Mesendoderm (in vitro differentiated cells): ENCODE data around the gene LRRC7.
"Not testable (repeated sequence)": the region's sequence is repeated elsewhere in the genome, so short reads cannot be mapped to it uniquely, and the experiment has no call there.

Experiments used
- DNase-seq: peaks from one replicate; pipeline ENCODE4 v3.0.0; 2013
- H2AK5ac ChIP-seq: 2 replicates; pipeline ENCODE4 v1.6.1; 2013; ENCODE audit warnings: low read length, inconsistent platforms
- H2BK120ac ChIP-seq: 2 replicates; pipeline ENCODE4 v1.6.1; 2013; ENCODE audit warnings: low read depth, mild to moderate bottlenecking, low read length, moderate library complexity, mixed read lengths
- H2BK15ac ChIP-seq: replicated peaks from 2 replicates; pipeline ENCODE4 v1.6.1; 2013; ENCODE audit warnings: low read depth, mild to moderate bottlenecking, moderate library complexity
- H2BK5ac ChIP-seq: 2 replicates; pipeline ENCODE4 v1.6.1; 2013; ENCODE audit warnings: low read length, inconsistent platforms
- H3K18ac ChIP-seq: 2 replicates; pipeline ENCODE4 v1.6.1; 2013; ENCODE audit warnings: mild to moderate bottlenecking, low read length, mixed read lengths
- H3K23ac ChIP-seq: one replicate; pipeline ENCODE4 v1.6.1; 2013; ENCODE audit warnings: low read length
- H3K27ac ChIP-seq: 2 replicates; pipeline ENCODE4 v1.5.1; 2013; ENCODE audit warnings: low read depth, mild to moderate bottlenecking, inconsistent platforms, low read length, moderate library complexity
- H3K27me3 ChIP-seq: 2 replicates; pipeline ENCODE4 v1.6.1; 2013; ENCODE audit warnings: low read length, control low read depth, mild to moderate bottlenecking, inconsistent platforms; ENCODE audit not compliant: insufficient read depth, poor library complexity
- H3K36me3 ChIP-seq: 2 replicates; pipeline ENCODE4 v1.6.1; 2013; ENCODE audit warnings: low read length, inconsistent platforms; ENCODE audit not compliant: control insufficient read depth, insufficient read depth
- H3K4ac ChIP-seq: one replicate; pipeline ENCODE4 v1.6.1; 2013; ENCODE audit warnings: low read depth, mild to moderate bottlenecking, low read length, moderate library complexity
- H3K4me1 ChIP-seq: 2 replicates; pipeline ENCODE4 v1.6.1; 2013; ENCODE audit warnings: low read depth, low read length, inconsistent platforms; ENCODE audit not compliant: control insufficient read depth
- H3K4me2 ChIP-seq: 2 replicates; pipeline ENCODE4 v1.6.1; 2013; ENCODE audit warnings: low read length
- H3K4me3 ChIP-seq: 2 replicates; pipeline ENCODE4 v1.5.1; 2013; ENCODE audit warnings: mild to moderate bottlenecking, low read length
- H3K56ac ChIP-seq: one replicate; pipeline ENCODE4 v1.6.1; 2013; ENCODE audit warnings: low read length
- H3K79me1 ChIP-seq: 2 replicates; pipeline ENCODE4 v1.6.1; 2013; ENCODE audit warnings: low read length, inconsistent platforms
- H3K79me2 ChIP-seq: 2 replicates; pipeline ENCODE4 v1.6.1; 2013; ENCODE audit warnings: mild to moderate bottlenecking, low read length; ENCODE audit not compliant: control insufficient read depth, insufficient read depth
- H3K9ac ChIP-seq: 2 replicates; pipeline ENCODE4 v1.6.1; 2013; ENCODE audit warnings: low read length, inconsistent platforms
- H4K5ac ChIP-seq: one replicate; pipeline ENCODE4 v1.6.1; 2013; ENCODE audit warnings: low read length
- H4K8ac ChIP-seq: one replicate; pipeline ENCODE4 v1.6.1; 2013; ENCODE audit warnings: low read depth, mild to moderate bottlenecking, control low read depth, low read length, moderate library complexity
- whole genome bisulfite sequencing: extraction: QIAGEN DNeasy Blood & Tissue Kit; methylation state at CpG from one replicate; pipeline ENCODE4 v1.1.7; 2013; ENCODE audit warnings: low lambda C conversion rate, missing lambda C conversion rate; ENCODE audit not compliant: insufficient coverage; ENCODE audit errors: extremely low coverage; 5-methylcytosine and 5-hydroxymethylcytosine counted together

LRRC7 gene

GRCh38 chr1:70039485-70039884 is 471.8 kb downstream of the LRRC7 start:
- Histone ChIP-seq H3K36me3 (no peaks in the 10 kb centered on the region), H3K4me2 (no peak overlapping the region), H3K4me1 (no peaks in the 10 kb centered on the region), H2AK5ac (no peak overlapping the region), H2BK5ac (no peak overlapping the region), H4K5ac (no peak overlapping the region), H3K79me2 (no peaks in the 10 kb centered on the region), H3K23ac (no peak overlapping the region), H3K4ac (no peak overlapping the region), H3K56ac (no peak overlapping the region), H3K27ac (no peak overlapping the region), H3K9ac (no peak overlapping the region), H4K8ac (no peak overlapping the region), H2BK15ac (no peak overlapping the region), H3K79me1 (no peaks in the 10 kb centered on the region), H3K27me3 (no peaks in the 10 kb centered on the region), H2BK120ac (no peak overlapping the region), H3K18ac (no peak overlapping the region), H3K4me3 (no peak overlapping the region)
- DNase-seq = no peak
- WGBS = no CpG with 5 or more reads among the region's 6 CpGs

GRCh38 chr1:70041317-70042045 is 473.8 kb downstream of the LRRC7 start:
- Histone ChIP-seq H3K9ac (no peak overlapping the region), H3K4ac (no peak overlapping the region), H4K8ac (no peak overlapping the region), H2BK120ac (no peak overlapping the region), H3K18ac (no peak overlapping the region), H3K79me1 (no peaks in the 10 kb centered on the region), H2AK5ac (no peak overlapping the region), H2BK5ac (no peak overlapping the region), H3K27me3 (no peaks in the 10 kb centered on the region), H3K56ac (no peak overlapping the region), H3K79me2 (no peaks in the 10 kb centered on the region), H3K36me3 (no peaks in the 10 kb centered on the region), H2BK15ac (no peak overlapping the region), H3K4me1 (no peaks in the 10 kb centered on the region), H3K23ac (no peak overlapping the region), H3K4me2 (no peak overlapping the region), H3K27ac (no peak overlapping the region), H4K5ac (no peak overlapping the region), H3K4me3 (no peak overlapping the region)
- WGBS = no CpG with 5 or more reads among the region's 7 CpGs
- DNase-seq = no peak

- H2AK5ac ChIP-seq = no peak overlapping the region
- no peak overlapping the region for H4K8ac ChIP-seq
- no peaks in the 10 kb centered on the region for H3K27me3 ChIP-seq
- no peak overlapping the region for H2BK5ac ChIP-seq
- no peak overlapping the region for H3K4ac ChIP-seq
- DNase-seq = no peak
- no peaks in the 10 kb centered on the region for H3K36me3 ChIP-seq
- no peak overlapping the region for H4K5ac ChIP-seq
- no peak overlapping the region for H3K4me3 ChIP-seq
- no peaks in the 10 kb centered on the region for H3K79me1 ChIP-seq
- no peaks in the 10 kb centered on the region for H3K79me2 ChIP-seq
- H2BK120ac ChIP-seq = no peak overlapping the region
- WGBS = no CpG with 5 or more reads among the region's 3 CpGs
- H3K9ac ChIP-seq = no peak overlapping the region
- no peak overlapping the region for H3K18ac ChIP-seq
- no peaks in the 10 kb centered on the region for H3K4me1 ChIP-seq
- H3K56ac ChIP-seq = no peak overlapping the region
- H3K23ac ChIP-seq = no peak overlapping the region
- H3K27ac ChIP-seq = no peak overlapping the region
- H2BK15ac ChIP-seq = no peak overlapping the region
- no peak overlapping the region for H3K4me2 ChIP-seq
Measured at GRCh38 chr1:70042090-70042731, 474.5 kb downstream of the LRRC7 start.

GRCh38 chr1:70043804-70044203 is 476.1 kb downstream of the LRRC7 start:
- H2BK5ac ChIP-seq = no peak overlapping the region
- H3K18ac ChIP-seq = no peak overlapping the region
- no peak overlapping the region for H3K27ac ChIP-seq
- H3K4me3 ChIP-seq = no peak overlapping the region
- H3K4ac ChIP-seq = no peak overlapping the region
- no peak overlapping the region for H4K8ac ChIP-seq
- H3K4me1 ChIP-seq = no peaks in the 10 kb centered on the region
- H3K27me3 ChIP-seq = no peaks in the 10 kb centered on the region
- H3K79me1 ChIP-seq = no peaks in the 10 kb centered on the region
- H2BK15ac ChIP-seq = no peak overlapping the region
- DNase-seq = peak; percentile 23
- H3K79me2 ChIP-seq = no peaks in the 10 kb centered on the region
- no peak overlapping the region for H3K4me2 ChIP-seq
- no peak overlapping the region for H3K9ac ChIP-seq
- no peak overlapping the region for H3K23ac ChIP-seq
- no peak overlapping the region for H4K5ac ChIP-seq
- H3K36me3 ChIP-seq = no peaks in the 10 kb centered on the region
- H2BK120ac ChIP-seq = no peak overlapping the region
- no peak overlapping the region for H2AK5ac ChIP-seq
- no peak overlapping the region for H3K56ac ChIP-seq

GRCh38 chr1:70044832-70045231 is 477.1 kb downstream of the LRRC7 start:
- Histone ChIP-seq H3K27me3 (no peaks in the 10 kb centered on the region), H3K4me2 (no peak overlapping the region), H3K79me1 (no peaks in the 10 kb centered on the region), H3K18ac (no peak overlapping the region), H3K4ac (no peak overlapping the region), H2BK120ac (no peak overlapping the region), H2BK5ac (no peak overlapping the region), H3K4me1 (no peaks in the 10 kb centered on the region), H2BK15ac (no peak overlapping the region), H3K27ac (no peak overlapping the region), H3K9ac (no peak overlapping the region), H3K56ac (no peak overlapping the region), H4K5ac (no peak overlapping the region), H3K23ac (no peak overlapping the region), H2AK5ac (no peak overlapping the region), H3K79me2 (no peaks in the 10 kb centered on the region), H3K36me3 (no peaks in the 10 kb centered on the region), H3K4me3 (no peak overlapping the region), H4K8ac (no peak overlapping the region)
- no CpG with 5 or more reads among the region's 2 CpGs for WGBS
- no peak for DNase-seq

DNA sequence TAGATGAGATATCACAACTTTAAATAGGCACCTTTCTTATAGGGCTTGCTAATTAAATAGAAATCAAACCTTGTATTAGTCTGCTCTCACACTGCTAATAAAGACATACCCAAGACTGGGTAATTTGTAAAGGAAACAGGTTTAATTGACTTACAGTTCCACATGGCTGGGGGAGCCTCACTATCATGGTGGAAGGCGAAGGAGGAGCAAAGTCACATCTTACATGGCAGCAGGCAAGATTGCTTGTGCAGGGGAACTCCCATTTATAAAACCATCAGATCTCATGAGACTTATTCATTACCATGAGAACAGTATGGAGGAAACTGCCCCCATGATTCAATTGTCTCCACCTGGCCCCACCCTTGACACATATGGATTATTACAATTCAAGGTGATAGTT is 477.9 kb downstream of the LRRC7 start:
- H3K23ac ChIP-seq, H4K8ac ChIP-seq, H3K4ac ChIP-seq, H2BK120ac ChIP-seq, H3K4me1 ChIP-seq, H3K79me2 ChIP-seq, H3K27me3 ChIP-seq, H2BK15ac ChIP-seq, H3K27ac ChIP-seq, H3K18ac ChIP-seq, H3K79me1 ChIP-seq, H2BK5ac ChIP-seq, DNase-seq, H4K5ac ChIP-seq, H2AK5ac ChIP-seq, H3K9ac ChIP-seq, H3K36me3 ChIP-seq, H3K4me3 ChIP-seq, H3K4me2 ChIP-seq, H3K56ac ChIP-seq: not testable (repeated sequence)
- WGBS = no CpG with 5 or more reads among the region's 1 CpG
